ENCODE data around the gene SP9.
A peak's percentile ranks its signal among the peaks of the same experiment; 100 is the strongest.

Gene SP9

GRCh38 chr2:174341293-174341994, 6.7 kb downstream of the SP9 start:
- Histone ChIP-seq H3K4me1 (ENCODE audit: control insufficient read depth, insufficient read depth, low read length) (peaks cover 8% of the 10 kb centered on the region), H3K27me3 (replicated peaks; ENCODE audit: control insufficient read depth, insufficient read depth, low read length) (peaks cover 59% of the 10 kb centered on the region), H3K9me3 (ENCODE audit: control insufficient read depth, low read length) (no peaks in the 10 kb centered on the region), H3K9ac (ENCODE audit: low read length) (no peak overlapping the region), H3K36me3 (ENCODE audit: control insufficient read depth, insufficient read depth, low read length, severe bottlenecking) (no peaks in the 10 kb centered on the region), H3K4me3 (ENCODE audit: low read length) (peak overlapping the region; percentile 65)
- peak; percentile 89 for DNase-seq (ENCODE audit: low read depth)

GRCh38 chr2:174341995-174342685, 7.4 kb downstream of the SP9 start:
- H3K9me3 ChIP-seq (ENCODE audit: control insufficient read depth, low read length) = no peaks in the 10 kb centered on the region
- peaks cover 8% of the 10 kb centered on the region for H3K4me1 ChIP-seq (ENCODE audit: control insufficient read depth, insufficient read depth, low read length)
- peaks cover 2% of the 10 kb centered on the region for H3K36me3 ChIP-seq (ENCODE audit: control insufficient read depth, insufficient read depth, low read length, severe bottlenecking)
- no peak overlapping the region for H3K9ac ChIP-seq (ENCODE audit: low read length)
- peak overlapping the region; percentile 65 for H3K4me3 ChIP-seq (ENCODE audit: low read length)
- peaks cover 59% of the 10 kb centered on the region for H3K27me3 ChIP-seq (replicated peaks; ENCODE audit: control insufficient read depth, insufficient read depth, low read length)
- DNase-seq (ENCODE audit: low read depth) = peak; percentile 6

- H3K9me3 ChIP-seq (ENCODE audit: control insufficient read depth, low read length) = no peaks in the 10 kb centered on the region
- H3K4me3 ChIP-seq (ENCODE audit: low read length) = peak overlapping the region; percentile 65
- H3K9ac ChIP-seq (ENCODE audit: low read length) = no peak overlapping the region
- H3K4me1 ChIP-seq (ENCODE audit: control insufficient read depth, insufficient read depth, low read length) = peaks cover 5% of the 10 kb centered on the region
- H3K27me3 ChIP-seq (replicated peaks; ENCODE audit: control insufficient read depth, insufficient read depth, low read length) = peaks cover 55% of the 10 kb centered on the region
- DNase-seq (ENCODE audit: low read depth) = peak; percentile 6
- H3K36me3 ChIP-seq (ENCODE audit: control insufficient read depth, insufficient read depth, low read length, severe bottlenecking) = peaks cover 2% of the 10 kb centered on the region
Measured at GRCh38 chr2:174342686-174343342, 8.1 kb downstream of the SP9 start.

DNA sequence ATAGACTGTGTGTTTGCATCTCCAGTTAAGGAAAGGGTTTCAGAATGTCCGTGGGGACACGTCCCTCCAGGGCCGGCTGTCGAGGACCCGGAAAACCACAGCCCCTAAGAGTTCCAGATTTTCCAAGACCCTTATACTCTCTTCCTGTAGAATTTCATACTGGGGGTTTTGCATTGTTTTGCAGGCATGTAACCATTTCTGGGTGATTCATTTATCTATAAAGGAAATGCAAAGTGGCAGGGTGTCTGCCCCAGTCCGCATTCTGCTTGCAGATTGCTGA, 8.5 kb downstream of the SP9 start:
- Histone ChIP-seq H3K27me3 (replicated peaks; ENCODE audit: control insufficient read depth, insufficient read depth, low read length) (peaks cover 50% of the 10 kb centered on the region), H3K36me3 (ENCODE audit: control insufficient read depth, insufficient read depth, low read length, severe bottlenecking) (peaks cover 5% of the 10 kb centered on the region), H3K4me3 (ENCODE audit: low read length) (no peak overlapping the region), H3K9ac (ENCODE audit: low read length) (no peak overlapping the region), H3K9me3 (ENCODE audit: control insufficient read depth, low read length) (no peaks in the 10 kb centered on the region), H3K4me1 (ENCODE audit: control insufficient read depth, insufficient read depth, low read length) (peaks cover 5% of the 10 kb centered on the region)
- DNase-seq (ENCODE audit: low read depth) = no peak

GRCh38 chr2:174343623-174344455, 9.1 kb downstream of the SP9 start:
- Histone ChIP-seq H3K4me3 (ENCODE audit: low read length) (no peak overlapping the region), H3K4me1 (ENCODE audit: control insufficient read depth, insufficient read depth, low read length) (peaks cover 5% of the 10 kb centered on the region), H3K27me3 (replicated peaks; ENCODE audit: control insufficient read depth, insufficient read depth, low read length) (peaks cover 44% of the 10 kb centered on the region), H3K36me3 (ENCODE audit: control insufficient read depth, insufficient read depth, low read length, severe bottlenecking) (peaks cover 11% of the 10 kb centered on the region), H3K9ac (ENCODE audit: low read length) (no peak overlapping the region), H3K9me3 (ENCODE audit: control insufficient read depth, low read length) (no peaks in the 10 kb centered on the region)
- no peak for DNase-seq (ENCODE audit: low read depth)

GRCh38 chr2:174344716-174345461, 10.1 kb downstream of the SP9 start:
- Histone ChIP-seq H3K4me1 (ENCODE audit: control insufficient read depth, insufficient read depth, low read length) (peaks cover 5% of the 10 kb centered on the region), H3K9me3 (ENCODE audit: control insufficient read depth, low read length) (no peaks in the 10 kb centered on the region), H3K9ac (ENCODE audit: low read length) (no peak overlapping the region), H3K27me3 (replicated peaks; ENCODE audit: control insufficient read depth, insufficient read depth, low read length) (peaks cover 35% of the 10 kb centered on the region), H3K4me3 (ENCODE audit: low read length) (no peak overlapping the region), H3K36me3 (ENCODE audit: control insufficient read depth, insufficient read depth, low read length, severe bottlenecking) (peaks cover 13% of the 10 kb centered on the region)
- DNase-seq (ENCODE audit: low read depth) = peak; percentile 54

DNA sequence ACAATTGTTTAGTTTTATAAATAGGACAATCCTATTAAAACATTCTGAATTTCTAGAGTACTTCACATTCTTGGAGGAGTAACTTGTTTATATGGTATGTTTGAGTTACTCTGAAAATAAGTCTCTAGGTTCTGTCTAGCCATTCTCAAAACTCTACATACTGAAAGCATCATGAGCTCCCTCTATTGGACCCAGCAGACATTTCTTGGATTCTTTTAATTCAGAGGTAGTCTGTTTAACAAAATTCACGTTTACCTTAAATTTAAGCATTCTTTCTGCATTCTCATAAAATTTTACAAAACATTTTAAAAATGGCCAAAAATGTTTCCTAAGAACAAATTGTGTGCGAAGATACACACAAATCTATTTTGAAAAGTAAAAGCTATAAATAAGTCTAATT, 15.3 kb downstream of the SP9 start:
- H3K4me3 ChIP-seq (ENCODE audit: low read length) = no peak overlapping the region
- H3K9ac ChIP-seq (ENCODE audit: low read length) = no peak overlapping the region
- peaks cover 13% of the 10 kb centered on the region for H3K36me3 ChIP-seq (ENCODE audit: control insufficient read depth, insufficient read depth, low read length, severe bottlenecking)
- H3K4me1 ChIP-seq (ENCODE audit: control insufficient read depth, insufficient read depth, low read length) = peaks cover 6% of the 10 kb centered on the region
- DNase-seq (ENCODE audit: low read depth) = peak; percentile 43
- no peaks in the 10 kb centered on the region for H3K27me3 ChIP-seq (replicated peaks; ENCODE audit: control insufficient read depth, insufficient read depth, low read length)
- no peaks in the 10 kb centered on the region for H3K9me3 ChIP-seq (ENCODE audit: control insufficient read depth, low read length)

DNA sequence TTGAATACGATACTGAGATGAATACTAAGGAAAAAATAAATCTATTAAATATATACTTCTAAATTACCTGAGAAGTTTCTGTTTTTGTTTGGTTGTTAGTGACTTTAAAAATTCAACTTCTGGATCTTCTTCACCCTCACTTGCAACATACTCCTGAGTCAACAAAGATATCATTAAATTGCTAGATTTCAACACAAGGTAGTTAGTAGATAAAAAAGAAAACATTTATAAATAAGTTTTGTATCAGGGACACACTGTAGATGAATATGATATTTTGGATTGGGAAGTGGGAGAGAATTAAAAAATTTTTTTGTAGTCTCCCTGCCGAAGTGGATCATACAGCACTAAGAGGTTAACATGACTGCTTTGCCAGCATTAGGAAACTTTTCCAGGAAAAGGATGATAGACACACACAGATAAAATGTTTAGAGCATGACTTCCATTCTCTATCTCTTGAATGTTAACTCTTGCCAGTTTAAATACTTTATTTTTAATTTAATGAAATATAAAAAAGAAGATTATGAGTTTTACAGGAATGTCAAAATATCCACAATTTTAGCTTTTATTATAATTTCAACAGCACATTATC, 15.9 kb downstream of the SP9 start:
- DNase-seq (ENCODE audit: low read depth) = no peak
- H3K9ac ChIP-seq (ENCODE audit: low read length) = no peak overlapping the region
- no peak overlapping the region for H3K4me3 ChIP-seq (ENCODE audit: low read length)
- H3K4me1 ChIP-seq (ENCODE audit: control insufficient read depth, insufficient read depth, low read length) = peaks cover 6% of the 10 kb centered on the region
- H3K36me3 ChIP-seq (ENCODE audit: control insufficient read depth, insufficient read depth, low read length, severe bottlenecking) = peaks cover 13% of the 10 kb centered on the region
- no peaks in the 10 kb centered on the region for H3K27me3 ChIP-seq (replicated peaks; ENCODE audit: control insufficient read depth, insufficient read depth, low read length)
- no peaks in the 10 kb centered on the region for H3K9me3 ChIP-seq (ENCODE audit: control insufficient read depth, low read length)

DNA sequence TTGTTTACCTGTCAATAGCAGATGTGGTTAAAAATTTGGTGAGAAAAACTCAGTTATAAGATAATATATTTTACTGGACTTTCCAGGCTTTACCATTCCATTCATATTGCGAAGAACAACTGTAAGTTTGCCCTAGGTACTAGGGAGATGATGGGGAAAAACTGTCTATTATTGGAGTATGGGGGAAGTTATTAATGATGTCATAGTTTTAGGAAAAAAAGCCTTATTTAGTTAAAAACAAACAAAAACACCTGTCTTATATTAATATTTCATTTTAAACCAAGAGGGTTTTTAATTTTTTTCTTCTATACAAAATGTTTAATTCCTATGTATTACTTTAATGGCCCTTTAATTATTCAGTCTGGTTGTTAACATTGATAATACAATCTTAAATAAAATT, 18.2 kb downstream of the SP9 start:
- H3K4me3 ChIP-seq (ENCODE audit: low read length) = no peak overlapping the region
- H3K9me3 ChIP-seq (ENCODE audit: control insufficient read depth, low read length) = no peaks in the 10 kb centered on the region
- H3K36me3 ChIP-seq (ENCODE audit: control insufficient read depth, insufficient read depth, low read length, severe bottlenecking) = peaks cover 16% of the 10 kb centered on the region
- H3K27me3 ChIP-seq (replicated peaks; ENCODE audit: control insufficient read depth, insufficient read depth, low read length) = no peaks in the 10 kb centered on the region
- no peak overlapping the region for H3K9ac ChIP-seq (ENCODE audit: low read length)
- no peak for DNase-seq (ENCODE audit: low read depth)
- peaks cover 6% of the 10 kb centered on the region for H3K4me1 ChIP-seq (ENCODE audit: control insufficient read depth, insufficient read depth, low read length)

DNA sequence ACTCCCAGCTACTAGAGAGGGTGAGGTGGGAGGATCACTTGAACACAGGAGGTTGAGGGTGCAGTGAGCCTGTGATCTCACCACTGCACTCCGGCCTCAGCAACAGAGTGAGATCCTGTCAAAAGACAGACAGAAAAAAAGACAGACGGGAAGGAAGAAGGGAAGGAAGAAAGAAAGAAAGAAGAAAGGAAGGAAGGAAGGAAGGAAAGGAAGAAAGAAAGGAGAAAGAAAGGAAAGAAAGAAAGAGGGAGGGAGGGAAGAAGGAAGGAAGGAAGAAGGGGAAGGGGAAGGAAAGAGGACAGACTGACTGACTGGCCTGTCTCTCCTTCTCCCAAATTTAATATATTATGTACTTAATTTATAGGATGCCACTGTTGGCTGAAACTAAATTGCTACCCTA, 21.6 kb downstream of the SP9 start:
- Histone ChIP-seq H3K9me3 (ENCODE audit: control insufficient read depth, low read length) (no peaks in the 10 kb centered on the region), H3K4me1 (ENCODE audit: control insufficient read depth, insufficient read depth, low read length) (no peaks in the 10 kb centered on the region), H3K4me3 (ENCODE audit: low read length) (no peak overlapping the region)

More for the DNA sequence above, 21.6 kb downstream of the SP9 start:
- Histone ChIP-seq H3K36me3 (ENCODE audit: control insufficient read depth, insufficient read depth, low read length, severe bottlenecking) (peaks cover 7% of the 10 kb centered on the region), H3K27me3 (replicated peaks; ENCODE audit: control insufficient read depth, insufficient read depth, low read length) (no peaks in the 10 kb centered on the region), H3K9ac (ENCODE audit: low read length) (no peak overlapping the region)
- no peak for DNase-seq (ENCODE audit: low read depth)

All from adipocyte (in vitro differentiated cells).